SIG-M5 treated with dmso at 0.1 percent for 504 hours (cell line): ENCODE measurements around the gene NEGR1.

Experiments
- DNase-seq: peaks from one replicate; lab custom pipeline; 2025; ENCODE audit not compliant: unreplicated experiment; lab: John Stamatoyannopoulos, UW

The NEGR1 gene

DNA sequence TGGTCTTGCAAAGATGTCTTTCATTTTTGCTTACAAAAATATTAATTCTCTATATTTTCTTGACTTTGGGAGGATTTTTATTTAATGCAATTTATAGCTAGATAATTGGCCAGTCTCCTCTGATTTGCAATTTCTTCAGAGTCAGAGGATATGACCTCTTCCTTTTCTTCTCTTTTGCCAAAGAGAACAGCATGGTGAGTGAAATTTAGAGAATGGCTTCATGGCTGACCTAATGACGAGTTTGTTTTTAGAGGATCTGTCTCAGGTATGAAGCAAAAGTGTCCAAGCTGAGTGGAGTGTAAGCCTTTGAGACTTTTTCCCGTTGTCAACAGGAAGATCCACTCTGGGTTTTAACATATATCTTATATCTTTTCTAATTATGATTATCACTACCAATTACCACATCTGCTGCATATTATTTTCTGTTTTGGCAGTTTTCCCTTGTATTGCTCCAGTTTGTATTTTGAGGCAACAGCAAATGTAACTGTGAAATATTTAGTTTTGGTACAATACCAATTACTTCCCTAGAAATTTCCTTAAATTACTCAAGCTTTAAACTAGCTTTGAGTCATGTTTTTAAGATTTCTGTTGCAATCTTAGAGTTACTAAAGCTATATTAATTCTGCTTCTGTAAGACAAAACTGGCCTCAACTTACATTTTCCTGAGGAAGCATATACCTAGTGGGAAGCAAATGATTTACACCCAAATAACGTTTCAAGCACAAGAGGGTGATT lies 868.7 kb downstream of the NEGR1 start:
- peak; percentile 51 for DNase-seq

DNA sequence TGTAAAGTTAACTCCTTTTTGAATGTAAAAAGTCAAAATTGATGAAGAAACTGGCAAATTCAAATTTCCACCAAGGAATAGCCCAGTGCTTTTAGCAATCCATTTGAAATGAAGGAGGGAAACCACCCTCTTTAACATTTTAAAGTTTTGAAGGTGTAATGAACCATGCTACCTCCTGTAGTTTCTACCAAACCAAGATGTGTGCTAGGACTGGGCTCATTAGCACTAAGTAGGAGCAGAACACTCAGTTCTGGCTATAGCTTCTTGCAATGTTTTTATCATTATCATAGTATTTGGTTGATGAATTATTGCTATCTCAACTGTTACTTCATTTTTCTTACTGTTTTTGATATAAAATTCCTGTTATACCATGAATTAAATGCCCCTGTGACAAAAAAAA lies 882.3 kb downstream of the NEGR1 start:
- DNase-seq, result no peak

DNA sequence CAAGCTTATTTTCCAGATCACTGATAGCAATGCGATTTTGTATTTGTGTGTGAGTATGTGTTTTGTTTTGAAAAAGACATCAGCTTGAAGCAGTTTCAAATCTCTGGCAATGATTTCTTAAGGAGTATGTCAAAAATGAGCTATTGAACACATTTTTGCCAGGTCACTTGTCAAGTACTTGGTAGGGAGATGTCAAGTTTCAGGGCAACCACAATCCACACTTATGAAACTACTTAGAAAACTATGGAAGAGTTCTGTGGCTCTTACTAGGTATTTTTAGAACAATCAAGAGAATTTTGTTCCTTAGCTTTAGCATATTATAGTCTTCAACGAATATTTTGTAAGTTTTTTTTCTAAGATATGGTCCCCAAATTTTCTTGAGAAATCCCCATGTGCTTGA lies 882.7 kb downstream of the NEGR1 start:
- no peak for DNase-seq

DNA sequence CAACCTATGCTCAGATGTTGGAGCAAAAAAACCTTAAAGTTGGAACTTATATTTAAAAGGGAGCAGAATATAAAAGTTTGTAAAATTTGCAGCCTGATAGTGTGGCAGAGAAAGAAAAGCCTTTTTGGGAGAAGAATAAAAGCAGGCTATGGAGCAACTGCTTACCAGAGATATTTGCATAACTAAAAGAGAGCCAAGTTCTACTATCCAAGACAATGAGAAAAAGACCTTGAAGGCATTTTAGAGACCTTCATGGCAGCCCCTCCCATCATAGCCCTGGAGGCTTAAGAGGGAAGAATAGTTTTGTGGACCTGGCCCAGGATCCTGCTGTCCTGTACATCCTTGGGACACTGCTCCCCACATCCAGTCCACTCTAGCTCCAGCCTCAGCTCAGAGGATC lies 889.0 kb downstream of the NEGR1 start:
- no peak for DNase-seq

DNA sequence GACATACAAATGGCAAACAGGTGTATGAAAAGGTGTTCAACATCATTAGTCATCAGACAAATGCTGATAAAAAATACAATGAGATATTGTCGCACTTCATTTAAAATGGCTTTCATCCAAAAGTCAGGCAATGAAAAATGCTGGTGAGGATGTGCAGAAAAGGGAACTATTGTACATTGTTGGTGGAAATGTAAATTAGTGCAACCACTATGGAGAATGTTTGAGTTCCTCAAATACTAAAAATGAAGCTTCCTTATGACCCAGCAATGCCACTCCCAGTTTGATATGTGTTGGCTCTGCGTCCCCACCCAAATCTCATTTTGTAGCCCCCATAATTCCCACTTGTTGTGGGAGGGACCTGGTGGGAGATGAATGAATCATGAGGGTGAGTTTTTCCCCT lies 891.8 kb downstream of the NEGR1 start:
- DNase-seq, result peak; percentile 16

DNA sequence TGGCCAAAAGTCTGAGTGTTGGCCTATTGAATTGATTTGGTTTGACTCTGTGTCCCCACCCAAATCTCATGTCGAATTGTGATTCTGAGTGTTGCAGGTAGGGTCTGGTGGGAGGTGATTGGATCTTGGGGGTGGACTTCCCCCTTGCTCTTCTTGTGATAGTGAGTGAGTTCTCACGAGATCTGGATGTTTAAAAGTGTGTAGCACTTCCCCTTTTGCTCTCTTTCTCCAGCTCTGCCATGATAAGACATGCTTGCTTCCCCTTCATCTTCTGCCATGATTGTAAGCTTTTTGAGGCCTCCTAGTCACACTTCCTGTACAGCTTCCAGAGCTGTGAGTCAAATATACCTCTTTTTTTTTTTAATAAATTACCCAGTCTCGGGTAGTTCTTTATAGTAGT lies 904.5 kb downstream of the NEGR1 start:
- no peak for DNase-seq

DNA sequence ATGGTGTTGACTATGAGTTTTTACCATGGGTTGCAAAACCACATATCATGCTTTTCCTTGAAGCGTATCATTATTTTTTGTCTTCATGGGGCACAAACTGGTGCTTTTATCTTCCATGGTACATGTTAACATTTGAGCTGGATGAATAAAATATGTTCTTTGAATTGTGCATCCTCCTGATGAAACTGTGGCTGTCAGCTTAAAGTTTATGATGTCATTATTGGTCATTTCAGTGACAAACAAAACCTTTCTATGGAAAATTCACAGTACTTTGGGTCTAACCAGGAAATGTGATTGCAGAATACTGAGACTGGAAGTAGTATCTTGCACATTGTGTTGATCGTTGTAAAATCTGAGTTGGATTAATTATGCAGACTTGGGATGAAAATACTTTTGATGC lies 909.8 kb downstream of the NEGR1 start:
- DNase-seq, result no peak

DNA sequence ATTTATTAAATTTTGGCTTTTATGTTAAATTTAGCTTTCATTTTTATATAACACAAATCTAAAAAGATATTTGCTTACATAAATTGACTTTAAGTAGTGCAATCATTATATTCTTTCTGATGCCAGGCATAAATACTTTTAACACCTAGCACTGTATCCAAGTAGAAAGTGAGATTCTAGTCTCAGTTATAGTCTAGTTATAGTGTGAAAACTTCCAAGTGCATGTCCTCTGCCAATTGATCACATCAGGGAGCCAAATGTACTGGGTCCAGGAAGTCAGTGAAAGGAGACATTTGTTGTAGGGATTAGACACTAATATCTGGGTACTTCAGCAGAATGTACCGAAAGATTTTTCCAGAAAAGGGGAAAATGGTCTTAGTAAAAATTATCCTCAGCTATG lies 910.8 kb downstream of the NEGR1 start:
- no peak for DNase-seq

DNA sequence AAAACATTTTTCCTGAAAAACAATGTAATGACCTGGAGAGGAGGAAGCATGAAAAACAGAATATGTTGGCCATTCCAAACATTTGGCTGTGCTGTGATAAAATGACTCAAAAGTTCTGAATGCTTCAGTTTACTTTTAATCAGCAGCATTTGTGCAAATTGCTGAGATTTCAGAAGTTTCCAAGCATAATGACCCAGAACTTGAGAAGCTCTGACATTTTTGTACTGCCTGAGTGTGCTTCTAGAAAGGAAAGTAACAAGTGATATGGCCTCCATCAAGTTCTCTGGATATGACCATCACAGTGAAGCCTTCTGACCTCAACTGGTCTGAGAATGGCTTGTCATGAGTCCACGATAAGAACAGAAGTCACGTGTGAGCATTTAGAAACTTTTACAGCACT lies 918.1 kb downstream of the NEGR1 start:
- DNase-seq, result no peak

DNA sequence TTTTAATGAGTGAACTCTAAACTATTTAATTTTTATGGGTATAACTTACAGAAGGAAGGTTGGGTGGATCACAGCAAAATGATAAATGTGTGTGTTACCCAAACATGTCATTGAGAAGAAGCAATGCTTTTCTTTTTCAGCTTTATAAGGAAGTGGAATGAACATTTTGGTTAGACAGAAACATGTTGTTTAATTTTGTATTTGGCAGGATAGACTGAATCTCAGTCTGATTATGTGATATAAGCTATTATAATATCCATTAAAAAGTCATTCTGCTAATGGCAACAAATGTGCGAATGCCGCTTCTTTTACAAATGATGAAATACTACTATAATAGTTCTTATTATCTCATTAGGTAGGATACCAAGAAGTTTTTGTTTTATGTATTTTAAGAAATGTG lies 919.6 kb downstream of the NEGR1 start:
- DNase-seq, result no peak

DNA sequence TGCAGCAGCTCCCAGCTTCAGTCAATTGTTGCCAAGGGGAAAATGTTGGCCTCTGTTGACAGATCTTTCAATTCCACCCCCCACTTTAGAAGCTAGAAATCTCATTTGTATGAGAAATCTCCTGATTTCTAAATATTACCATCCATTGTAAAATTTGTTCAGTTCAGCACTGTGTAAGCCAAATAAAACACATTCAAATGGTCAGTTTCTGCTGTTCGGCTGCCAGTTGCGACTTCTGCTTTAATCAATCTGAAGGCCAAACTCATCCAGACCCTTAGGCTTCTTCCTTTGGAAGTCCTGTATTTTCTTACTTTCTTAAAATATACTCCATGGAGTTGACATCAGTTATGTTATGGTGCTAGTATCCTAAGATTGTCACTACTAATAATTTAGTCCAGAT lies 920.3 kb downstream of the NEGR1 start:
- DNase-seq, result no peak

DNA sequence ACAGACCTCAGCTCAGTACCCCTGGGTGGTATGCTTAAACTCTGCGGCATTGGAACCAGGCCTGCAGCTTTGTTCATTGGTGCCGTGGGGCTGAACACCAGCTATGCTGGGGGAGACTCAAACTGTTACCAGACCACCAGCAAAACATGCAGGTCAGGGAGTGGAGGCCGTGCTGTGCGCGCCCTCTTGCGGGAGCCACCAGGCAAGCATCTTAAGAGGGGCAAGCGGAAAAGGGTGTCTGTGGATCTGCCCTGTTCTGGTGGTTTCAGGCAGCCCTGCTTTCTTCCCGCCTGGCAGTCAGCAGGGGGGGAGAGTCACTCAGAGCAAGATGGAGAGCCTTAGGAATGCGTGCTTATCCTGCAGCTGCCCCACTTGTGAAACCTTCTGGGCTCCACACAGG lies 924.6 kb downstream of the NEGR1 start:
- DNase-seq, result no peak

DNA sequence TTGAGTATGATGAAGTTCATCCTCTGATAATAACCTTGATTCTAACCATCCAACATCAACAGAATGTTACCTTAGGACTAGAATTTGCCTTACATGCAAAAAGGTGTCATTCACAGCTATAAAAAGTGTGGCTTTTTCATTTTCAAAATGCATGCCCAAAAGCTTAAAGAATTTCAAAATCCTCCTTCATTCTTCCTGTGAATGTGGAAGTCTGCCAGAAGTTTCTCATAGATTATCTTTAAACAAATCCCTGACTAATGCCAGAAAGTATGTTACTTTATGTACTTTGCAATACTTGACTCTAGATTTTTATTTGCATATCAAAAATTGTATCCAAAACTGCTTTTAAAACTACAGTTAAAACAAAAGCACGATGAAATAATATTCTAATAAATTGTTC lies 930.9 kb downstream of the NEGR1 start:
- DNase-seq, result no peak

DNA sequence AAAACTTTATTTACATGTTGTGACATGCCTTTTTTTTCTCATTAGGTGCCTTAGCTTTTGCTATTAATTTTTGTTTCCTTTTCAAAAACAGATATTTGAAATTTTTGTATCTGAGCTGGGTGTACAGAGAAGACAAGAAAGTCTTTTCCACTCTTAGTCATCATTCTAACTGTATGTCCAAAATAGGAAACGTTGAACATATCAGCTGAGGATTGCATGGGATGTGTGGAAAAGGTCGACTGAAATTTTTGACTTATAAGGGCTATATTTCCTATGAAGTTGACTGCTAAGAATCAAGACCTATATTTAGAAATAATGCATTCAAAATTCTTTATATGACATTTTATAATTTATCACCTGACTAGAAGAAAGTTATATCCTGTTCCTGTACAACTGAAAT lies 931.5 kb downstream of the NEGR1 start:
- no peak for DNase-seq

DNA sequence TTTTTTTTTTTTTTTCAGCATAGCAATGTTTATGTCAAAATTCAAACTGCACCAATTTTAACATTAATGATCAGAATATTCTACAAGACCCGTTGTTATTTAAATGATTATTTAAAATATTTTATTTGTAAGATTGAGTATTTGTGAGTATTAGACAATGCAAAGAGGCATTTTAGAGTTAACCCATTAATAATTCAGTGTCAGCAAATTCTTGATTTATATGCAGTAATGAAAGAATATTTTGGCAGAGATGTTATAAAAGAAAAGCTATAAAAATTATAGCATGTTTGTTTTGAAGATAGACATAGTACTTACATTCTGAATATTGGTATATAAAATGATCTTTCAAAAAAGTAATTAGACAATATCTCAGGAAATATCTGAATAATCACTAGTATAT lies 932.0 kb downstream of the NEGR1 start:
- no peak for DNase-seq
